ENCODE data around the gene PHF1. TPM values are rescaled to one million over a fixed set of nuclear protein-coding genes. Genes with fewer than 3 reads are reported as not detected.
"Not testable (repeated sequence)": the region's sequence is repeated elsewhere in the genome, so short reads cannot be mapped to it uniquely, and the experiment has no call there.

Gene PHF1
- 10 to 100 TPM; 48.9 to 82.3 (median 55.5) TPM for polyA plus RNA-seq (ENCODE audit: low read depth in 6 of 6)

GRCh38 chr6:33410711-33411631 is at the start of gene PHF1:
TSS of gene PHF1 (plus strand) at chr6:33411014. CDS start at chr6:33412264, 1,250 bp downstream.
- DNase-seq (no peak), ATAC-seq (ENCODE audit: low read depth in 2 of 2) (peak; percentile 64 to 68)
- H3K4me3 Mint-ChIP-seq = peak within 1 kb of the TSS; percentile 80 to 96 (median 90)
- peaks cover 0 to 28% of the 10 kb centered on the region in 2 donors for H3K36me3 Mint-ChIP-seq
- H3K4me1 Mint-ChIP-seq = peaks cover 51 to 57% (median 55%) of the 10 kb centered on the region in 3 donors
- H3K27ac Mint-ChIP-seq = peak within 1 kb of the TSS; percentile 98 to 99 (median 99)
- H3K9me3 Mint-ChIP-seq = no peaks in the 10 kb centered on the region
- H3K27me3 Mint-ChIP-seq = no peaks in the 10 kb centered on the region

GRCh38 chr6:33363486-33363885 is 47.3 kb upstream of the PHF1 start:
- peaks cover 0 to 12% (median 4%) of the 10 kb centered on the region in 3 donors for H3K27me3 Mint-ChIP-seq
- not testable (repeated sequence) for H3K4me3 Mint-ChIP-seq; H3K27ac Mint-ChIP-seq; H3K9me3 Mint-ChIP-seq; DNase-seq; H3K36me3 Mint-ChIP-seq; H3K4me1 Mint-ChIP-seq; ATAC-seq (ENCODE audit: low read depth in 2 of 2)

GRCh38 chr6:33364475-33365205 is 46.2 kb upstream of the PHF1 start:
- not testable (repeated sequence) for H3K4me3 Mint-ChIP-seq; H3K27me3 Mint-ChIP-seq; H3K4me1 Mint-ChIP-seq; DNase-seq; H3K36me3 Mint-ChIP-seq; H3K27ac Mint-ChIP-seq; ATAC-seq (ENCODE audit: low read depth in 2 of 2); H3K9me3 Mint-ChIP-seq

- not testable (repeated sequence) for H3K9me3 Mint-ChIP-seq; H3K36me3 Mint-ChIP-seq; H3K27me3 Mint-ChIP-seq; DNase-seq; H3K27ac Mint-ChIP-seq; ATAC-seq (ENCODE audit: low read depth in 2 of 2); H3K4me3 Mint-ChIP-seq; H3K4me1 Mint-ChIP-seq
Observed at GRCh38 chr6:33365206-33365971, 45.4 kb upstream of the PHF1 start.

GRCh38 chr6:33367009-33367714 is 43.7 kb upstream of the PHF1 start:
- H3K27me3 Mint-ChIP-seq = no peaks in the 10 kb centered on the region
- no peaks in the 10 kb centered on the region for H3K36me3 Mint-ChIP-seq
- H3K4me3 Mint-ChIP-seq = no peak overlapping the region
- peaks cover 0 to 5% (median 0%) of the 10 kb centered on the region in 3 donors for H3K4me1 Mint-ChIP-seq
- ATAC-seq (ENCODE audit: low read depth in 2 of 2) = no peak
- no peak for DNase-seq
- no peak overlapping the region for H3K27ac Mint-ChIP-seq
- H3K9me3 Mint-ChIP-seq = no peaks in the 10 kb centered on the region

GRCh38 chr6:33367715-33368025 is 43.1 kb upstream of the PHF1 start:
- not testable (repeated sequence) for H3K36me3 Mint-ChIP-seq; H3K27ac Mint-ChIP-seq; ATAC-seq (ENCODE audit: low read depth in 2 of 2); H3K27me3 Mint-ChIP-seq; H3K4me1 Mint-ChIP-seq; DNase-seq; H3K9me3 Mint-ChIP-seq; H3K4me3 Mint-ChIP-seq

GRCh38 chr6:33371901-33372300 is 38.9 kb upstream of the PHF1 start:
- not testable (repeated sequence) for H3K9me3 Mint-ChIP-seq; H3K4me1 Mint-ChIP-seq; H3K27ac Mint-ChIP-seq; H3K4me3 Mint-ChIP-seq; H3K36me3 Mint-ChIP-seq; ATAC-seq (ENCODE audit: low read depth in 2 of 2); DNase-seq; H3K27me3 Mint-ChIP-seq

- H3K36me3 Mint-ChIP-seq = no peaks in the 10 kb centered on the region
- no peak for ATAC-seq (ENCODE audit: low read depth in 2 of 2)
- DNase-seq = no peak
- H3K9me3 Mint-ChIP-seq = no peaks in the 10 kb centered on the region
- H3K4me1 Mint-ChIP-seq = no peaks in the 10 kb centered on the region
- H3K27me3 Mint-ChIP-seq = no peaks in the 10 kb centered on the region
- no peak overlapping the region for H3K27ac Mint-ChIP-seq
- no peak overlapping the region for H3K4me3 Mint-ChIP-seq
Observed at GRCh38 chr6:33372526-33373123, 38.2 kb upstream of the PHF1 start.

GRCh38 chr6:33373960-33374910 is 36.6 kb upstream of the PHF1 start:
- Mint-ChIP-seq H3K4me3 (no peak overlapping the region), H3K9me3 (no peaks in the 10 kb centered on the region), H3K27ac (peak overlapping the region in 2 of 6 donors; percentile 19 to 68), H3K27me3 (no peaks in the 10 kb centered on the region), H3K36me3 (no peaks in the 10 kb centered on the region), H3K4me1 (no peaks in the 10 kb centered on the region)
- DNase-seq = no peak
- ATAC-seq (ENCODE audit: low read depth in 2 of 2) = no peak

GRCh38 chr6:33375143-33375671 is 35.6 kb upstream of the PHF1 start:
- DNase-seq (no peak), ATAC-seq (ENCODE audit: low read depth in 2 of 2) (no peak)
- H3K27me3 Mint-ChIP-seq = no peaks in the 10 kb centered on the region
- no peaks in the 10 kb centered on the region for H3K36me3 Mint-ChIP-seq
- no peaks in the 10 kb centered on the region for H3K9me3 Mint-ChIP-seq
- H3K4me1 Mint-ChIP-seq = no peaks in the 10 kb centered on the region
- H3K4me3 Mint-ChIP-seq = no peak overlapping the region
- H3K27ac Mint-ChIP-seq = peak overlapping the region in 1 of 6 donors; percentile 79

- DNase-seq (no peak), ATAC-seq (ENCODE audit: low read depth in 2 of 2) (no peak)
- H3K9me3 Mint-ChIP-seq = no peaks in the 10 kb centered on the region
- no peak overlapping the region for H3K4me3 Mint-ChIP-seq
- peaks cover 0 to 5% (median 0%) of the 10 kb centered on the region in 3 donors for H3K4me1 Mint-ChIP-seq
- no peaks in the 10 kb centered on the region for H3K36me3 Mint-ChIP-seq
- H3K27ac Mint-ChIP-seq = no peak overlapping the region
- H3K27me3 Mint-ChIP-seq = no peaks in the 10 kb centered on the region
Observed at GRCh38 chr6:33377171-33377570, 33.6 kb upstream of the PHF1 start.

- H3K36me3 Mint-ChIP-seq; H3K4me1 Mint-ChIP-seq; H3K9me3 Mint-ChIP-seq; ATAC-seq (ENCODE audit: low read depth in 2 of 2); H3K27me3 Mint-ChIP-seq; DNase-seq; H3K4me3 Mint-ChIP-seq: not testable (repeated sequence)
- peak overlapping the region in 1 of 6 donors; percentile 56 for H3K27ac Mint-ChIP-seq
Observed at GRCh38 chr6:33379184-33379583, 31.6 kb upstream of the PHF1 start.

Measured in naive B cell (primary cell).